Ishikawa (cell line): Measurements from ENCODE around the gene PI4K2B.

Experiments
- CEBPB ChIP-seq: IDR thresholded peaks from 2 replicates; pipeline ENCODE4 v1.6.1; 2012
- CREB1 ChIP-seq: IDR thresholded peaks from 2 replicates; pipeline ENCODE4 v1.6.1; 2012; ENCODE audit warnings: low read depth
- EGR1 ChIP-seq: IDR thresholded peaks from 2 replicates; pipeline ENCODE4 v1.6.1; 2012
- EP300 ChIP-seq: IDR thresholded peaks from 2 replicates; pipeline ENCODE4 v1.6.1; 2012; ENCODE audit warnings: borderline replicate concordance
- FOXM1 ChIP-seq: IDR thresholded peaks from 2 replicates; pipeline ENCODE4 v1.6.1; 2012; ENCODE audit warnings: low read depth, borderline replicate concordance
- NFIC ChIP-seq: IDR thresholded peaks from 2 replicates; pipeline ENCODE4 v1.6.1; 2012
- RAD21 ChIP-seq: IDR thresholded peaks from 2 replicates; pipeline ENCODE4 v1.6.1; 2012; ENCODE audit warnings: low read depth
- REST ChIP-seq: IDR thresholded peaks from 2 replicates; pipeline ENCODE4 v1.6.1; 2012; ENCODE audit warnings: low read depth, mild to moderate bottlenecking
- TAF1 ChIP-seq: IDR thresholded peaks from 2 replicates; pipeline ENCODE4 v1.6.1; 2012; ENCODE audit warnings: low read depth, mild to moderate bottlenecking
- TCF12 ChIP-seq: IDR thresholded peaks from 2 replicates; pipeline ENCODE4 v1.6.1; 2012; ENCODE audit warnings: low read depth
- TEAD4 ChIP-seq: IDR thresholded peaks from 2 replicates; pipeline ENCODE4 v1.6.1; 2012
- YY1 ChIP-seq: IDR thresholded peaks from 2 replicates; pipeline ENCODE4 v1.6.1; 2012; ENCODE audit warnings: low read depth
- ZBTB7A ChIP-seq: IDR thresholded peaks from 2 replicates; pipeline ENCODE4 v1.6.1; 2012; ENCODE audit warnings: low read depth
- TF ChIP-seq, protein P1 (sequence below): IDR thresholded peaks from 2 replicates; pipeline ENCODE4 v1.6.1; 2012
- TF ChIP-seq, protein P2 (sequence below): IDR thresholded peaks from 2 replicates; pipeline ENCODE4 v1.6.1; 2012

Gene PI4K2B

GRCh38 chr4:25302626-25303025 lies 68.8 kb downstream of the PI4K2B start:
- TF ChIP-seq TAF1 (no peak), RAD21 (no peak), CEBPB (no peak), NFIC (no peak), TEAD4 (no peak)

DNA sequence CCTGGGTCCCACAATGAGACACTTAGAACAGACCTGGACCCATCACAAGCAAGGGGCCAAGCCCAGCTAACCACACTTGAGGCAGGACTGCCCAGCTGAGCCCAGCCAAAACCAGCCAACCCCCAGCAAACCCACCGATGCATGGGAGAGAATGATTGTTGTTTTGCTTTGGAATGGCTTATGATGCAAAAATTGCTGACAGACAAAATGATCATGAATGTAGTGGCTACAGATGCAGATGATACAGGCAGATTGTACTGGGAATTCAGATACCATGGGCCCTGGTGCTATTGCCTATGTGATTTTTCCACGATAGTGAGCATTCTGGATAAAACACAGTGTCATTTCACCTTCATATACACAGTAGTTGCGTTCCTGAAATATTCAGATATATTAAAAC lies 69.7 kb downstream of the PI4K2B start:
- TF ChIP-seq REST (no peak), TCF12 (no peak), CEBPB (no peak), FOXM1 (no peak), RAD21 (no peak), NFIC (no peak), EGR1 (no peak), TAF1 (no peak), EP300 (no peak), TEAD4 (no peak), YY1 (no peak), CREB1 (no peak), ZBTB7A (no peak)
- TF ChIP-seq, protein P1, sequence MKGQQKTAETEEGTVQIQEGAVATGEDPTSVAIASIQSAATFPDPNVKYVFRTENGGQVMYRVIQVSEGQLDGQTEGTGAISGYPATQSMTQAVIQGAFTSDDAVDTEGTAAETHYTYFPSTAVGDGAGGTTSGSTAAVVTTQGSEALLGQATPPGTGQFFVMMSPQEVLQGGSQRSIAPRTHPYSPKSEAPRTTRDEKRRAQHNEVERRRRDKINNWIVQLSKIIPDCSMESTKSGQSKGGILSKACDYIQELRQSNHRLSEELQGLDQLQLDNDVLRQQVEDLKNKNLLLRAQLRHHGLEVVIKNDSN = no peak
- TF ChIP-seq, protein P2, sequence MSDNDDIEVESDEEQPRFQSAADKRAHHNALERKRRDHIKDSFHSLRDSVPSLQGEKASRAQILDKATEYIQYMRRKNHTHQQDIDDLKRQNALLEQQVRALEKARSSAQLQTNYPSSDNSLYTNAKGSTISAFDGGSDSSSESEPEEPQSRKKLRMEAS = no peak

- TF ChIP-seq FOXM1 = no peak
- TF ChIP-seq, protein P2 = no peak
Measured at GRCh38 chr4:25306518-25307057, 72.8 kb downstream of the PI4K2B start.

DNA sequence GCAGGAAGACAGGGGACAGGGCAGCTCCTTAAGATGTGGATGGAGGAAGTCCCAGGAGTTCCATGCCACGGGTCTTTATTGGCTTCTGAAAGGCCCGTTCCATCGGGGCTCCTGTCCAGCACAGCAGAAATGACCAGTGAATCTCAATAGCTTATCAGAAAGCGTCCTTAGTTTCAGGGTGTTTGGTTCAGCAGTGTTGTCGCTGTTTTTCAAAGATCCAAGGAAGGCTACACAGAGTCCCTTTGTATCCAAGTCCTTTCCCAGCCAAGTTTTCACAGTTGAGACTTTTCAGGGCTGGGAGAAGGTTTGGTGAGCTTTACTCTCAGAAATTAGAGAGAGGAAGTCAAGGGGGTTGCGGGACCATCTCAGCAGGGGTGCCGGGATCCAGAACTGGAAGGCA lies 73.8 kb downstream of the PI4K2B start:
- TF ChIP-seq FOXM1 = no peak
- TF ChIP-seq EGR1 = no peak
- TF ChIP-seq, protein P1 = no peak
- no peak for TF ChIP-seq TEAD4
- no peak for TF ChIP-seq RAD21
- no peak for TF ChIP-seq ZBTB7A

- TF ChIP-seq ZBTB7A = no peak
- no peak for TF ChIP-seq YY1
- TF ChIP-seq, protein P2 = no peak
- no peak for TF ChIP-seq CEBPB
- TF ChIP-seq TCF12 = no peak
- TF ChIP-seq NFIC = no peak
- no peak for TF ChIP-seq CREB1
- TF ChIP-seq REST = no peak
- TF ChIP-seq EGR1 = no peak
- no peak for TF ChIP-seq RAD21
- no peak for TF ChIP-seq FOXM1
- TF ChIP-seq TAF1 = no peak
Measured at GRCh38 chr4:25308306-25308705, 74.5 kb downstream of the PI4K2B start.

- no peak for TF ChIP-seq RAD21
- no peak for TF ChIP-seq YY1
- no peak for TF ChIP-seq ZBTB7A
- no peak for TF ChIP-seq REST
- TF ChIP-seq TAF1 = no peak
- no peak for TF ChIP-seq TCF12
- TF ChIP-seq EP300 = no peak
- TF ChIP-seq TEAD4 = no peak
- TF ChIP-seq EGR1 = no peak
- TF ChIP-seq CREB1 = no peak
- TF ChIP-seq, protein P1 = no peak
- TF ChIP-seq CEBPB = no peak
- no peak for TF ChIP-seq FOXM1
- no peak for TF ChIP-seq NFIC
- TF ChIP-seq, protein P2 = no peak
Measured at GRCh38 chr4:25308761-25309160, 74.9 kb downstream of the PI4K2B start.
